Smooth muscle cell (in vitro differentiated cells): ENCODE data around the gene DNM3. TPM values are rescaled to one million over a fixed set of nuclear protein-coding genes. Genes with fewer than 3 reads are reported as not detected.
A peak's percentile ranks its signal among the peaks of the same experiment; 100 is the strongest.

ENCODE experiments used
- DNase-seq: peaks from one replicate; lab custom pipeline; 2025; ENCODE audit not compliant: unreplicated experiment; lab: John Stamatoyannopoulos, UW
- H2AFZ ChIP-seq: fragments of 200-600 bp; sonication (generic); 2 replicates; pipeline ENCODE4 v1.6.0; 2016; ENCODE audit warnings: antibody characterized with exemption, low read depth, mild to moderate bottlenecking
- H3F3A ChIP-seq: fragments of 200-600 bp; sonication (generic); 2 replicates; pipeline ENCODE4 v1.6.0; 2017; ENCODE audit warnings: antibody characterized with exemption, low read depth
- H3K27ac ChIP-seq: fragments of 200-600 bp; sonication (generic); 2 replicates; pipeline ENCODE4 v1.5.1; 2016; ENCODE audit warnings: low read depth, mild to moderate bottlenecking
- H3K27me3 ChIP-seq: fragments of 200-600 bp; sonication (generic); 2 replicates; pipeline ENCODE4 v1.6.1; 2016; ENCODE audit warnings: low read depth, mild to moderate bottlenecking
- H3K36me3 ChIP-seq: fragments of 200-600 bp; sonication (generic); 2 replicates; pipeline ENCODE4 v1.5.1; 2016; ENCODE audit warnings: low read depth
- H3K4me1 ChIP-seq: fragments of 200-600 bp; sonication (generic); 2 replicates; pipeline ENCODE4 v1.5.1; 2016; ENCODE audit warnings: low read depth
- H3K4me2 ChIP-seq: fragments of 200-600 bp; sonication (generic); 2 replicates; pipeline ENCODE4 v1.6.0; 2016; ENCODE audit warnings: mild to moderate bottlenecking
- H3K4me3 ChIP-seq: fragments of 200-600 bp; sonication (generic); 2 replicates; pipeline ENCODE4 v1.5.1; 2016; ENCODE audit warnings: mild to moderate bottlenecking
- H3K79me2 ChIP-seq: fragments of 200-600 bp; sonication (generic); 2 replicates; pipeline ENCODE4 v1.6.0; 2016; ENCODE audit warnings: low read depth, mild to moderate bottlenecking
- H3K9ac ChIP-seq: fragments of 200-600 bp; sonication (generic); 2 replicates; pipeline ENCODE4 v1.6.0; 2016; ENCODE audit warnings: low read depth
- H3K9me3 ChIP-seq: fragments of 200-600 bp; sonication (generic); replicated peaks from 2 replicates; pipeline ENCODE4 v1.5.1; 2016; ENCODE audit warnings: low read depth
- H4K20me1 ChIP-seq: fragments of 200-600 bp; sonication (generic); 2 replicates; pipeline ENCODE4 v1.6.0; 2016; ENCODE audit warnings: low read depth
- CTCF ChIP-seq: fragments of 200-600 bp; sonication (generic); IDR thresholded peaks from 2 replicates; pipeline ENCODE4 v1.5.1; 2017; ENCODE audit warnings: borderline replicate concordance, mild to moderate bottlenecking, antibody characterized with exemption; ENCODE audit not compliant: insufficient read depth, poor library complexity, severe bottlenecking
- WGBS: methylation state at CpG from one replicate; pipeline ENCODE4 v1.1.7; 2016; ENCODE audit warnings: low lambda C conversion rate; 5-methylcytosine and 5-hydroxymethylcytosine counted together
- polyA plus RNA-seq: library from polyadenylated mRNA; unstranded; fragments of >200 nt; fragmentation: Nextera tagmentation; extraction: Ambion mirVana; gene quantifications from 2 replicates; pipeline ENCODE4 v1.2.1, GENCODE V29; 2016
- total RNA-seq: library from RNA; depleted of rRNA; stranded (reverse); fragments of >200 nt; gene quantifications from 2 replicates; pipeline ENCODE4 v1.2.3, GENCODE V29; 2014

Gene DNM3
- total and polyA plus RNA-seq, 2 experiments from 2014 or later = 1.7 to 3.0 TPM

- peaks cover 69% of the 10 kb centered on the region for H3F3A ChIP-seq
- no peak for DNase-seq
- peak overlapping the region; percentile 72 for H3K4me3 ChIP-seq
- no peaks in the 10 kb centered on the region for H3K27me3 ChIP-seq
- peak overlapping the region; percentile 94 for H3K4me2 ChIP-seq
- whole genome bisulfite sequencing = 69% methylated on average over 3 of the region's 3 CpGs
- H3K4me1 ChIP-seq = peaks cover 21% of the 10 kb centered on the region
- H3K9ac ChIP-seq = peak overlapping the region; percentile 99
- no peak overlapping the region for H2AFZ ChIP-seq
- H4K20me1 ChIP-seq = peaks cover 59% of the 10 kb centered on the region
- H3K9me3 ChIP-seq = no peaks in the 10 kb centered on the region
- H3K27ac ChIP-seq = peak overlapping the region; percentile 98
- peaks cover 51% of the 10 kb centered on the region for H3K79me2 ChIP-seq
- H3K36me3 ChIP-seq = peaks cover 5% of the 10 kb centered on the region
- no peak for TF ChIP-seq CTCF
These were observed 298.8 kb downstream of the DNM3 start for GRCh38 chr1:172140072-172140471.

GRCh38 chr1:172140591-172140990 lies 299.3 kb downstream of the DNM3 start:
- Histone ChIP-seq H3K9ac (peak overlapping the region; percentile 99), H3K4me3 (peak overlapping the region; percentile 72), H3K27me3 (no peaks in the 10 kb centered on the region), H4K20me1 (peaks cover 59% of the 10 kb centered on the region), H3K79me2 (peaks cover 51% of the 10 kb centered on the region), H3K9me3 (no peaks in the 10 kb centered on the region), H3K4me1 (peaks cover 21% of the 10 kb centered on the region), H3K27ac (peak overlapping the region; percentile 98), H2AFZ (no peak overlapping the region), H3K4me2 (peak overlapping the region; percentile 94), H3F3A (peaks cover 69% of the 10 kb centered on the region), H3K36me3 (peaks cover 5% of the 10 kb centered on the region)
- no peak for DNase-seq
- TF ChIP-seq CTCF = no peak

GRCh38 chr1:172141341-172141881 lies 300.1 kb downstream of the DNM3 start:
- Histone ChIP-seq H3K36me3 (peaks cover 5% of the 10 kb centered on the region), H3K27me3 (no peaks in the 10 kb centered on the region), H3K79me2 (peaks cover 51% of the 10 kb centered on the region), H2AFZ (no peak overlapping the region), H3F3A (peaks cover 69% of the 10 kb centered on the region), H3K4me2 (peak overlapping the region; percentile 94), H3K9me3 (no peaks in the 10 kb centered on the region), H4K20me1 (peaks cover 59% of the 10 kb centered on the region), H3K4me3 (peak overlapping the region; percentile 72), H3K4me1 (peaks cover 27% of the 10 kb centered on the region), H3K27ac (peak overlapping the region; percentile 98), H3K9ac (peak overlapping the region; percentile 99)
- no peak for TF ChIP-seq CTCF
- 23% methylated on average over 7 of the region's 7 CpGs for WGBS
- DNase-seq = no peak

- peak overlapping the region; percentile 99 for H3K9ac ChIP-seq
- peaks cover 27% of the 10 kb centered on the region for H3K4me1 ChIP-seq
- no peaks in the 10 kb centered on the region for H3K9me3 ChIP-seq
- WGBS = 58% methylated on average over 5 of the region's 5 CpGs
- H3F3A ChIP-seq = peaks cover 66% of the 10 kb centered on the region
- peaks cover 5% of the 10 kb centered on the region for H3K36me3 ChIP-seq
- peak overlapping the region; percentile 98 for H3K27ac ChIP-seq
- peaks cover 52% of the 10 kb centered on the region for H4K20me1 ChIP-seq
- peak overlapping the region; percentile 94 for H3K4me2 ChIP-seq
- peak overlapping the region; percentile 72 for H3K4me3 ChIP-seq
- DNase-seq = no peak
- no peak overlapping the region for H2AFZ ChIP-seq
- no peaks in the 10 kb centered on the region for H3K27me3 ChIP-seq
- H3K79me2 ChIP-seq = peaks cover 55% of the 10 kb centered on the region
- TF ChIP-seq CTCF = no peak
These were observed 301.0 kb downstream of the DNM3 start for GRCh38 chr1:172142324-172142723.
